ENCODE results near the gene STK11. TPM values are rescaled to one million over a fixed set of nuclear protein-coding genes. Genes with fewer than 3 reads are reported as not detected.

Gene STK11
- total RNA-seq, 4 donors from 2014 or later = 62.5 to 76.9 (median 66.4) TPM

- Histone ChIP-seq H3K27me3 (no peaks in the 10 kb centered on the region), H3K4me3 (no peak overlapping the region), H3K9me3 (no peaks in the 10 kb centered on the region), H3K27ac (no peak overlapping the region), H3K36me3 (peaks cover 50% of the 10 kb centered on the region), H3K4me1 (peaks cover 32% of the 10 kb centered on the region)
- no peak for TF ChIP-seq CTCF (IDR thresholded peaks at IDR 0.05)
- WGBS = 94% methylated on average over 6 of the region's 19 CpGs
- DNase-seq (ENCODE audit: low spot score in 2 of 2) = no peak
Observed at GRCh38 chr19:1219786-1220476, 14.4 kb downstream of the STK11 start.

- no peak for DNase-seq (ENCODE audit: low spot score in 2 of 2)
- Histone ChIP-seq H3K9me3 (no peaks in the 10 kb centered on the region), H3K27me3 (no peaks in the 10 kb centered on the region), H3K36me3 (peaks cover 55% of the 10 kb centered on the region), H3K27ac (no peak overlapping the region), H3K4me1 (peaks cover 27% of the 10 kb centered on the region), H3K4me3 (no peak overlapping the region)
- 80% methylated on average over 2 of the region's 33 CpGs for WGBS
- no peak for TF ChIP-seq CTCF (IDR thresholded peaks at IDR 0.05)
- TF ChIP-seq EP300 (IDR thresholded peaks at IDR 0.05) = no peak
- no peak for TF ChIP-seq POLR2A (IDR thresholded peaks at IDR 0.05)
- no peak for TF ChIP-seq POLR2AphosphoS5 (IDR thresholded peaks at IDR 0.05)
Observed at GRCh38 chr19:1220477-1220930, 14.9 kb downstream of the STK11 start.

- H3K27ac ChIP-seq = no peak overlapping the region
- no peaks in the 10 kb centered on the region for H3K27me3 ChIP-seq
- H3K36me3 ChIP-seq = peaks cover 63% of the 10 kb centered on the region
- peaks cover 19% of the 10 kb centered on the region for H3K4me1 ChIP-seq
- no peak for TF ChIP-seq POLR2A (IDR thresholded peaks at IDR 0.05)
- peak in 1 of 2 donors; percentile 56 for TF ChIP-seq CTCF (IDR thresholded peaks at IDR 0.05)
- TF ChIP-seq EP300 (IDR thresholded peaks at IDR 0.05) = no peak
- TF ChIP-seq POLR2AphosphoS5 (IDR thresholded peaks at IDR 0.05) = no peak
- no peaks in the 10 kb centered on the region for H3K9me3 ChIP-seq
- H3K4me3 ChIP-seq = no peak overlapping the region
- DNase-seq (ENCODE audit: low spot score in 2 of 2) = no peak
- 66% methylated on average over 9 of the region's 38 CpGs for whole genome bisulfite sequencing
Observed at GRCh38 chr19:1220976-1221903, 15.7 kb downstream of the STK11 start.

DNA sequence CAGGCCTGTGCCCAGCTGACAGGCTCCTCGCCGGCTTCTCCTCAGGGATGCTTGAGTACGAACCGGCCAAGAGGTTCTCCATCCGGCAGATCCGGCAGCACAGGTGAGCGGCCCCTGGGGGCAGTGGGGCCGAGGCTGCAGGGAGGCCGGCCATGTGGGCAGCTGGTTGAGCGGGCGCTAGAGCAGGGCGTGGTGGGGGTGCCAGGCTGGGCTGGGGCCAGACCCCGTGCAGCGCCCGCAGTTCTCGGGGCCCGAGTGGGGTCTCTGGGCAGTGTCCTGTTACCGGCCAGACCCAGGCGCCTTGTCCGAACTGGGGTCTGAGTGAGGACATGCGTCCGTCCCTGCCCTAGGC, 16.3 kb downstream of the STK11 start:
- H3K36me3 ChIP-seq = peaks cover 69% of the 10 kb centered on the region
- no peak for DNase-seq (ENCODE audit: low spot score in 2 of 2)
- H3K27ac ChIP-seq = no peak overlapping the region
- H3K27me3 ChIP-seq = no peaks in the 10 kb centered on the region
- peaks cover 15% of the 10 kb centered on the region for H3K4me1 ChIP-seq
- no peak overlapping the region for H3K4me3 ChIP-seq
- TF ChIP-seq EP300 (IDR thresholded peaks at IDR 0.05) (no peak), POLR2A (IDR thresholded peaks at IDR 0.05) (no peak), CTCF (IDR thresholded peaks at IDR 0.05) (no peak), POLR2AphosphoS5 (IDR thresholded peaks at IDR 0.05) (no peak)
- H3K9me3 ChIP-seq = no peaks in the 10 kb centered on the region
- no CpG with 5 or more reads among the region's 22 CpGs for WGBS

DNA sequence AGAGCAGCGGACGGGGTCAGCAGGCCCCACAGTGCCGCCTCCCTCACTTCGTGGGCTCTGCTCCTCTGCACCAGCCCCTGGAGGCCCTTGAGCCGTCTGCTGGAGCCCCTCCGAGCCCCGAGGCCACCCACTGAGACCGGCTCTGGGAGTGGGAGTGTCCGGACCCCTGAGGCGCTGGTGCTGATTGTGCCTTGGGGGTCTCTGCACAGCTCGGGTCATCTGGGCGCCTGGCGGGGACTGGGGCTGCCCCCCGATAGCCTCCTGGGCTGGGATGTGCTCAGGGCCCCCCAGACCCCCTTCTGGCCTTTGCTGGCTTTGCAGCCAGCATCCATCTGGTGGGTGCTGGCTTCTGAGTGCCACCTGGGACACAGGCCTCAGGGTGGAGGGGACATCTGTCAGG, 16.8 kb downstream of the STK11 start:
- Histone ChIP-seq H3K9me3 (no peaks in the 10 kb centered on the region), H3K4me1 (peaks cover 10% of the 10 kb centered on the region), H3K36me3 (peaks cover 74% of the 10 kb centered on the region), H3K27ac (no peak overlapping the region), H3K27me3 (no peaks in the 10 kb centered on the region), H3K4me3 (no peak overlapping the region)
- TF ChIP-seq POLR2A (IDR thresholded peaks at IDR 0.05) (no peak), EP300 (IDR thresholded peaks at IDR 0.05) (no peak), POLR2AphosphoS5 (IDR thresholded peaks at IDR 0.05) (no peak), CTCF (IDR thresholded peaks at IDR 0.05) (no peak)
- DNase-seq (ENCODE audit: low spot score in 2 of 2) = no peak
- 84% methylated on average over 4 of the region's 14 CpGs for WGBS

Data from suprapubic skin (tissue), 4 donors.